B cell (primary cell): Measurements from ENCODE around the gene PARD3B. TPM values are rescaled to one million over a fixed set of nuclear protein-coding genes. Genes with fewer than 3 reads are reported as not detected.

Experiments
- ATAC-seq: fragments of 200-7000 bp; cut with Tn5 transposase; one replicate; pipeline ENCODE4 v1.10.0; 2021; ENCODE audit warnings: low read depth, mild to moderate bottlenecking, moderate number of reproducible peaks, moderate library complexity
- CTCF ChIA-PET: fragments of 350-600 bp; sonication (Branson Sonifier 250); formaldehyde crosslinking; loops from one replicate; lab custom pipeline; 2021; ENCODE audit warnings: antibody characterized with exemption, inconsistent platforms; lab: Charles Lee
- POLR2A ChIA-PET: fragments of 350-600 bp; sonication (Branson Sonifier 250); formaldehyde crosslinking; loops from one replicate; lab custom pipeline; 2021; ENCODE audit warnings: antibody characterized with exemption; lab: Charles Lee
- DNase-seq: peaks from one replicate; pipeline ENCODE4 v3.0.0; 2013
- H2AFZ ChIP-seq: 2 replicates; pipeline ENCODE4 v1.6.1; 2012; ENCODE audit warnings: mild to moderate bottlenecking, low read depth, low read length; ENCODE audit not compliant: insufficient read depth, poor library complexity, severe bottlenecking
- H3K27ac ChIP-seq, 2 donors: 1 replicate in 1 of 2; 2 replicates in 1 of 2; pipeline ENCODE4 v1.5.1; 2012 to 2013; ENCODE audit warnings: low read length in 2 of 2, mild to moderate bottlenecking in 2 of 2, moderate library complexity in 1 of 2
- H3K27me3 ChIP-seq, 4 experiments: fragments of 200-600 bp in 1 of 4; sonication (generic) in 1 of 4; replicated peaks in 1 of 4; 1 replicate in 2 of 4; 2 replicates in 2 of 4; pipeline versions ENCODE4 v1.6.1 to v1.7.0; 2013 to 2016; ENCODE audit warnings: low read length in 3 of 4, mild to moderate bottlenecking in 2 of 4, mixed read lengths in 1 of 4, moderate library complexity in 1 of 4; ENCODE audit not compliant: insufficient read depth in 4 of 4, control insufficient read depth in 3 of 4; ENCODE audit errors: control extremely low read depth in 1 of 4
- H3K36me3 ChIP-seq, 2 experiments: replicated peaks in 1 of 2; 1 replicate in 1 of 2; 2 replicates in 1 of 2; pipeline versions ENCODE4 v1.6.1 to v1.7.1; 2013; ENCODE audit warnings: low read length in 1 of 2; ENCODE audit not compliant: insufficient read depth in 2 of 2, control insufficient read depth in 1 of 2; ENCODE audit errors: control extremely low read depth in 1 of 2, extremely low read depth in 1 of 2
- H3K4me1 ChIP-seq, 2 donors: fragments of 200-600 bp in 1 of 2; sonication (generic) in 1 of 2; 1 replicate in 1 of 2; 2 replicates in 1 of 2; pipeline versions ENCODE4 v1.5.1 to v1.6.1; 2013 to 2017; ENCODE audit warnings: low read length in 2 of 2; ENCODE audit not compliant: control insufficient read depth in 2 of 2, insufficient read depth in 2 of 2
- H3K4me2 ChIP-seq: replicated peaks from 2 replicates; pipeline ENCODE3; 2012; ENCODE audit warnings: mild to moderate bottlenecking, low read depth, low read length; ENCODE audit not compliant: poor library complexity, severe bottlenecking
- H3K4me3 ChIP-seq, 5 experiments: fragments of 200-600 bp in 1 of 5; sonication (generic) in 1 of 5; 1 replicate in 3 of 5; 2 replicates in 2 of 5; pipeline versions ENCODE4 v1.5.1 to v1.7.0; 2011 to 2016; ENCODE audit warnings: low read length in 4 of 5, mild to moderate bottlenecking in 4 of 5, low read depth in 2 of 5, control low read depth in 1 of 5, moderate library complexity in 1 of 5; ENCODE audit not compliant: insufficient read depth in 1 of 5; ENCODE audit errors: control extremely low read depth in 1 of 5, extremely low read depth in 1 of 5
- H3K79me2 ChIP-seq: fragments of 200-600 bp; sonication (generic); one replicate; pipeline ENCODE4 v1.6.0; 2016; ENCODE audit warnings: low read length; ENCODE audit not compliant: control insufficient read depth, insufficient read depth
- H3K9ac ChIP-seq: fragments of 200-600 bp; sonication (generic); 2 replicates; pipeline ENCODE4 v1.6.1; 2017; ENCODE audit warnings: mild to moderate bottlenecking, low read length, moderate library complexity
- H3K9me3 ChIP-seq, 3 donors: one replicate each; pipeline versions ENCODE4 v1.6.1 to v1.7.1; 2013; ENCODE audit warnings: low read length in 2 of 3; ENCODE audit not compliant: control insufficient read depth in 2 of 3, insufficient read depth in 1 of 3; ENCODE audit errors: control extremely low read depth in 1 of 3
- H4K20me1 ChIP-seq: 2 replicates; pipeline ENCODE4 v1.6.0; 2012; ENCODE audit warnings: mild to moderate bottlenecking, low read length; ENCODE audit not compliant: insufficient read depth, control insufficient read depth, poor library complexity, severe bottlenecking
- H3K27ac Mint-ChIP-seq: one replicate; pipeline ENCODE4 v1.8.0; 2021; ENCODE audit warnings: mixed read lengths
- H3K27me3 Mint-ChIP-seq: one replicate; pipeline ENCODE4 v1.8.0; 2021; ENCODE audit warnings: mixed read lengths
- H3K4me1 Mint-ChIP-seq: one replicate; pipeline ENCODE4 v1.8.0; 2021; ENCODE audit warnings: mixed read lengths
- H3K4me3 Mint-ChIP-seq: one replicate; pipeline ENCODE4 v1.8.0; 2021; ENCODE audit warnings: mixed read lengths
- H3K9me3 Mint-ChIP-seq: one replicate; pipeline ENCODE4 v1.8.0; 2022; ENCODE audit warnings: mixed read lengths; ENCODE audit not compliant: insufficient read depth
- EZH2 ChIP-seq: IDR thresholded peaks from 2 replicates; pipeline ENCODE4 v1.6.1; 2012; ENCODE audit warnings: borderline replicate concordance, low read depth, mild to moderate bottlenecking, moderate library complexity, low read length; ENCODE audit not compliant: insufficient read depth, poor library complexity, severe bottlenecking
- WGBS: methylation state at CpG from one replicate; pipeline ENCODE4 v1.1.5; 2013; ENCODE audit warnings: missing lambda C conversion rate; ENCODE audit not compliant: insufficient coverage; 5-methylcytosine and 5-hydroxymethylcytosine counted together
- intact Hi-C: fragments of 100-400 bp; cut with micrococcal nuclease; formaldehyde crosslinking; loops from one replicate; pipeline ENCODE4 v1.10.0; 2022
- polyA plus RNA-seq: library from polyadenylated mRNA; depleted of rRNA; stranded (reverse); fragments of >200 nt; gene quantifications from 2 replicates; pipeline ENCODE4 v1.2.3, GENCODE V29; 2012
- total RNA-seq, 2 donors: library from RNA; stranded (reverse); fragments of 120-200 nt in 1 of 2; gene quantifications; 1 replicate in 1 of 2; 2 replicates in 1 of 2; pipeline versions ENCODE4 v1.2.3 to v1.2.4, GENCODE V29; 2013 to 2022
- TF ChIP-seq, protein P1 (sequence below): fragments of 200-600 bp; IDR thresholded peaks from one replicate; pipeline ENCODE4 v1.8.0; 2022; ENCODE audit warnings: antibody characterized with exemption, mild to moderate bottlenecking

PARD3B gene
- total and polyA plus RNA-seq, 2 donors (not counting 1 experiment from before 2014, with no cell fraction given) = not detected

DNA sequence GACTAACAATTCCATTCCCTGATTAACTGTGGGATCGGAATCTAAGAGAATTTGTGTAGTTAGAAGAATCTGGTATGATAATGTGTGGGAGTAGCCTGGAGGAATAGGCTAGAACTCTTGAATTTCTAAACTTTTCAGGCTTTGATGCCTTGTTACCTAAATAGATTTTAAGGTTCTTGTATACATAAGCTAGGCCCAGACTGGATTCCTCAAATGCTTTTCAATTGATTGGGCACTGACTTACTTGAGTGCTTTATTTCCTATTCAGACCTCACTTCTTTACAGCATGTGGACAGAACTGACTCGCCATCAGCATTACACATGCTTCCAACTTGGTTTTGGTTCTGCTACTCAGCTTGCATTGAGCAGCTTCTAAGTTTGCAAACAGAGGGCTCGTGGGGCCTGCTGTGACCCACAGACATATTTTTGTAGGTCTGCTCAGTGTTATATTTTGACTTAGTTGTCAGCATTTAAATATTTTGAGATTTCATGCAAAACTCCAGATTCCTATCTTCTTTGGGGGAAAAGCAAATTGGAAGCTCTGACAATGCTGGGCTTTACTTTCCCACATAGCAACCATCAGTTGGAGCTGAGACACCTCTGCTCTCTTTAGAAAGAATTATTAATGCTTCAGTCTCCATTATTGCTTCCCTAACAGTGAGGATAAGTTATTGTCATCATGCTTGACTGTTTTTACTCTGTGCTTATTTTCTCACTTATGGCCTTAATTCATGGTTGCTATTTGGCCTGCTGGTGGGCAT, 5.7 kb downstream of the PARD3B start:
- no peaks in the 10 kb centered on the region for H3K9me3 Mint-ChIP-seq
- H3K4me1 ChIP-seq = peaks cover 0 to 3% of the 10 kb centered on the region in 2 donors
- H3K27ac Mint-ChIP-seq = no peak overlapping the region
- intact Hi-C loops = no loop called here
- H3K4me1 Mint-ChIP-seq = peaks cover 7% of the 10 kb centered on the region
- no peak overlapping the region for H2AFZ ChIP-seq
- H3K9me3 ChIP-seq = no peaks in the 10 kb centered on the region
- WGBS = 80% methylated on average over 1 of the region's 3 CpGs
- ATAC-seq = no peak
- no peak overlapping the region for H3K4me2 ChIP-seq
- no peak overlapping the region for H3K4me3 Mint-ChIP-seq
- no peaks in the 10 kb centered on the region for H3K36me3 ChIP-seq
- H3K27me3 ChIP-seq = peaks cover 0 to 7% (median 3%) of the 10 kb centered on the region in 4 experiments
- H3K27ac ChIP-seq = no peak overlapping the region
- no peak overlapping the region for H3K4me3 ChIP-seq
- no peaks in the 10 kb centered on the region for H3K79me2 ChIP-seq
- no peak overlapping the region for H3K9ac ChIP-seq
- ChIA-PET POLR2A (no interaction called here), CTCF (no interaction called here)
- DNase-seq = no peak
- TF ChIP-seq, protein P1, sequence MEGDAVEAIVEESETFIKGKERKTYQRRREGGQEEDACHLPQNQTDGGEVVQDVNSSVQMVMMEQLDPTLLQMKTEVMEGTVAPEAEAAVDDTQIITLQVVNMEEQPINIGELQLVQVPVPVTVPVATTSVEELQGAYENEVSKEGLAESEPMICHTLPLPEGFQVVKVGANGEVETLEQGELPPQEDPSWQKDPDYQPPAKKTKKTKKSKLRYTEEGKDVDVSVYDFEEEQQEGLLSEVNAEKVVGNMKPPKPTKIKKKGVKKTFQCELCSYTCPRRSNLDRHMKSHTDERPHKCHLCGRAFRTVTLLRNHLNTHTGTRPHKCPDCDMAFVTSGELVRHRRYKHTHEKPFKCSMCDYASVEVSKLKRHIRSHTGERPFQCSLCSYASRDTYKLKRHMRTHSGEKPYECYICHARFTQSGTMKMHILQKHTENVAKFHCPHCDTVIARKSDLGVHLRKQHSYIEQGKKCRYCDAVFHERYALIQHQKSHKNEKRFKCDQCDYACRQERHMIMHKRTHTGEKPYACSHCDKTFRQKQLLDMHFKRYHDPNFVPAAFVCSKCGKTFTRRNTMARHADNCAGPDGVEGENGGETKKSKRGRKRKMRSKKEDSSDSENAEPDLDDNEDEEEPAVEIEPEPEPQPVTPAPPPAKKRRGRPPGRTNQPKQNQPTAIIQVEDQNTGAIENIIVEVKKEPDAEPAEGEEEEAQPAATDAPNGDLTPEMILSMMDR = no peak
- no peak for TF ChIP-seq EZH2
- no peaks in the 10 kb centered on the region for H4K20me1 ChIP-seq
- peaks cover 13% of the 10 kb centered on the region for H3K27me3 Mint-ChIP-seq

DNA sequence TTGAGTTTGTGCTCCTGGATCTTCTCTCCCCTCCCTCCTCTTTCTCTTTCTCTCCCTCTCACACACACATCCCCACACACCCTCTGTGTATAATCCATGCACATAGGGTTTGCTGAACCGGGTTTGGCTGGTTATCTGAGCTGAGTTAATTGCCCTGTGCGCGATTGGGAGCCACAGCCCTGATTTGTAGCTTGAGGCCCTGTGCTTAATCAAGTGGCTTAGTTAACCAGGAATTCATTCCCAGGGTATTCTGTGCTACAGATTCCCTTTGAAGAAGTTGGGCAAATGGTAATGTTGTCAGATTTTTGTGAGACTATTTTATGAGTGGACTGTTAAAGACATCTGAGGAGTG, 6.2 kb downstream of the PARD3B start:
- DNase-seq (no peak), ATAC-seq (no peak)
- Histone ChIP-seq H3K4me2 (no peak overlapping the region), H3K27ac (no peak overlapping the region), H4K20me1 (no peaks in the 10 kb centered on the region), H3K79me2 (no peaks in the 10 kb centered on the region), H3K9me3 (no peaks in the 10 kb centered on the region), H3K27me3 (peaks cover 0 to 2% (median under 1%) of the 10 kb centered on the region in 4 experiments), H3K9ac (no peak overlapping the region), H3K36me3 (no peaks in the 10 kb centered on the region), H3K4me1 (no peaks in the 10 kb centered on the region), H2AFZ (no peak overlapping the region), H3K4me3 (no peak overlapping the region)
- ChIA-PET CTCF (no interaction called here), POLR2A (no interaction called here)
- TF ChIP-seq, protein P1 = no peak
- no peak for TF ChIP-seq EZH2
- intact Hi-C loops = no loop called here
- H3K27me3 Mint-ChIP-seq = peaks cover 7% of the 10 kb centered on the region
- WGBS = 97% methylated on average over 3 of the region's 3 CpGs
- no peaks in the 10 kb centered on the region for H3K9me3 Mint-ChIP-seq
- H3K4me3 Mint-ChIP-seq = no peak overlapping the region
- H3K4me1 Mint-ChIP-seq = peaks cover 2% of the 10 kb centered on the region
- no peak overlapping the region for H3K27ac Mint-ChIP-seq
